ENCODE data around the gene DAGLB. TPM values are rescaled to one million over a fixed set of nuclear protein-coding genes. Genes with fewer than 3 reads are reported as not detected.
"Not testable (repeated sequence)": the region's sequence is repeated elsewhere in the genome, so short reads cannot be mapped to it uniquely, and the experiment has no call there.

DAGLB gene
- polyA plus RNA-seq, 1 donor: 15.5 TPM

- DNase-seq: not testable (repeated sequence)
These were observed 49.8 kb downstream of the DAGLB start for GRCh38 chr7:6397759-6398495.

- no peak for DNase-seq
These were observed 51.7 kb downstream of the DAGLB start for GRCh38 chr7:6395898-6396595.

- DNase-seq: no peak
These were observed 53.6 kb downstream of the DAGLB start for GRCh38 chr7:6394114-6394513.

GRCh38 chr7:6393667-6394056 lies 54.1 kb downstream of the DAGLB start:
- no peak for DNase-seq

- no peak for DNase-seq
These were observed 54.8 kb downstream of the DAGLB start for GRCh38 chr7:6392712-6393666.

GRCh38 chr7:6389728-6390127 lies 58.0 kb downstream of the DAGLB start:
- DNase-seq: no peak

GRCh38 chr7:6387734-6388294 lies 59.9 kb downstream of the DAGLB start:
- no peak for DNase-seq

- no peak for DNase-seq
These were observed 61.0 kb downstream of the DAGLB start for GRCh38 chr7:6386779-6387178.

GRCh38 chr7:6385909-6386560 lies 61.7 kb downstream of the DAGLB start:
- no peak for DNase-seq

GRCh38 chr7:6385110-6385781 lies 62.5 kb downstream of the DAGLB start:
- peak; percentile 74 for DNase-seq

GRCh38 chr7:6384327-6384726 lies 63.4 kb downstream of the DAGLB start:
- DNase-seq: no peak

- no peak for DNase-seq
These were observed 64.9 kb downstream of the DAGLB start for GRCh38 chr7:6382817-6383216.

GRCh38 chr7:6381846-6382245 lies 65.9 kb downstream of the DAGLB start:
- DNase-seq: not testable (repeated sequence)

GRCh38 chr7:6380310-6381095 lies 67.3 kb downstream of the DAGLB start:
- no peak for DNase-seq

GRCh38 chr7:6379886-6380285 lies 67.9 kb downstream of the DAGLB start:
- DNase-seq: no peak

- not testable (repeated sequence) for DNase-seq
These were observed 69.2 kb downstream of the DAGLB start for GRCh38 chr7:6378556-6378955.

- DNase-seq: no peak
These were observed 70.9 kb downstream of the DAGLB start for GRCh38 chr7:6376820-6377219.

GRCh38 chr7:6375348-6376101 lies 72.2 kb downstream of the DAGLB start:
- no peak for DNase-seq

GRCh38 chr7:6367701-6368211 lies 80.0 kb downstream of the DAGLB start:
- DNase-seq: no peak

GRCh38 chr7:6365451-6365850 lies 82.3 kb downstream of the DAGLB start:
- no peak for DNase-seq
